T1000 (cell line): ENCODE measurements around the gene RAD23A.
"Not testable (repeated sequence)": the region's sequence is repeated elsewhere in the genome, so short reads cannot be mapped to it uniquely, and the experiment has no call there.

Source experiments
- DNase-seq: peaks from one replicate; lab custom pipeline; 2025; ENCODE audit warnings: mixed read lengths; lab: John Stamatoyannopoulos, UW

RAD23A gene

GRCh38 chr19:12937927-12938778 lies 7.5 kb upstream of the RAD23A start, which contains the start of gene CALR:
Gene CALR, plus strand, starts transcription at chr19:12938609. Its CDS starts 71 bp downstream, at chr19:12938680.
- peak; percentile 98 for DNase-seq

- DNase-seq: no peak
Observed at GRCh38 chr19:12938779-12939601, 6.7 kb upstream of the RAD23A start.

GRCh38 chr19:12939975-12940423 lies 5.7 kb upstream of the RAD23A start:
- DNase-seq: no peak

GRCh38 chr19:12940897-12941296 lies 4.8 kb upstream of the RAD23A start:
- no peak for DNase-seq

GRCh38 chr19:12943437-12944044 lies 2.1 kb upstream of the RAD23A start:
- no peak for DNase-seq

- DNase-seq: no peak
Observed at GRCh38 chr19:12944104-12944674, 1.5 kb upstream of the RAD23A start.

- no peak for DNase-seq
Observed at GRCh38 chr19:12946092-12946721, 545 bp downstream of the RAD23A start.

GRCh38 chr19:12946731-12947496 lies 1.3 kb downstream of the RAD23A start:
- no peak for DNase-seq

- DNase-seq: no peak
Observed at GRCh38 chr19:12947702-12948611, 2.3 kb downstream of the RAD23A start.

- DNase-seq: no peak
Observed at GRCh38 chr19:12948612-12949362, 3.1 kb downstream of the RAD23A start.

- DNase-seq: no peak
Observed at GRCh38 chr19:12949363-12950283, 4.0 kb downstream of the RAD23A start.

- not testable (repeated sequence) for DNase-seq
Observed at GRCh38 chr19:12952050-12952449, 6.4 kb downstream of the RAD23A start.

GRCh38 chr19:12952488-12953137 lies 7.0 kb downstream of the RAD23A start:
- DNase-seq: no peak

GRCh38 chr19:12953138-12953798 lies 7.6 kb downstream of the RAD23A start:
- no peak for DNase-seq

- DNase-seq: no peak
Observed at GRCh38 chr19:12953799-12954611, 8.3 kb downstream of the RAD23A start.

GRCh38 chr19:12954612-12954962 lies 8.9 kb downstream of the RAD23A start:
- DNase-seq: no peak
